Stimulated activated naive CD4-positive, alpha-beta T cell (primary cell): Measurements from ENCODE around the gene KRTAP3-3.

Experiments used
- DNase-seq, 6 experiments: peaks; one replicate each; lab custom pipeline; 2025; lab: John Stamatoyannopoulos, UW

Gene KRTAP3-3

DNA sequence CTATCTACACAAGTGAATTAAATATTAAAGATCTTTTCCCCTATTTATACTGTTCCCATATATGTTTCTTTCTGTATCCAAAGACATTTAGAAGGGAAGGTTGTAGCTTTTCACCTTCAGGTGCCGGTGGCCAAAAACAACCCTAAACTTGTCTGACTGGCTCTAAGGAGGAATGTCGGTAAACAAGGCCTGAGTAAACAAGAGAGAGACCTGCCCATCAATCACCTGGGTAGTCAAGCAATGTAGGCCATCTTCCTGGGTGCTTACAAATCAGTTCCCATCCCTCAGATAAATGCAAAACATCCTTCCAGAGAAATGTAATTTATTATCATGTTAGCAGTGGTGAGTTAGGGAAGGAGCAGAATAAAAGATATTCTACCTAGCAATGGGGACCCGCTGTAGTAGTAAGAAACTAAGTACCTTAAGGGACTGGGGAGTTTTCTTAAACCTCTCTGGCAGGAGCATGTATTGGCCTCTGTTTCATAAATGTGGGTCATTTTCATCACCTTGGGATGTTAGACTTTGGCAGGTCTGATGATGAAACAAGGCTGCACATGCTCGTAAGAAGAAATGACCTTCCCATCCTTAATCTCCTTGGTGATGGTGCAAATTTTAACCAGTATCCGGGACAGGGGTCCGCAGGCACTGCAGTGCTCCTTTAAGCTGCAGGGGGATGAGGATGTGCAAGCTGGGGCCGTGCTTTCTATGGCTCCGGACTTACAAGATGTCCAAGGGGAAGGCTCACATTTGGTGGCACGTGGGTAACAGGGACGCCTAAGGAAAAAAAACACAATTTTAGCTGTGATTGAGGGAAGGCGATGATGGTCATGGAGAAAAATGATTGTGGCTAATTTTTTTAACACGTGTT, 35.6 kb downstream of the KRTAP3-3 start:
- DNase-seq, result no peak

DNA sequence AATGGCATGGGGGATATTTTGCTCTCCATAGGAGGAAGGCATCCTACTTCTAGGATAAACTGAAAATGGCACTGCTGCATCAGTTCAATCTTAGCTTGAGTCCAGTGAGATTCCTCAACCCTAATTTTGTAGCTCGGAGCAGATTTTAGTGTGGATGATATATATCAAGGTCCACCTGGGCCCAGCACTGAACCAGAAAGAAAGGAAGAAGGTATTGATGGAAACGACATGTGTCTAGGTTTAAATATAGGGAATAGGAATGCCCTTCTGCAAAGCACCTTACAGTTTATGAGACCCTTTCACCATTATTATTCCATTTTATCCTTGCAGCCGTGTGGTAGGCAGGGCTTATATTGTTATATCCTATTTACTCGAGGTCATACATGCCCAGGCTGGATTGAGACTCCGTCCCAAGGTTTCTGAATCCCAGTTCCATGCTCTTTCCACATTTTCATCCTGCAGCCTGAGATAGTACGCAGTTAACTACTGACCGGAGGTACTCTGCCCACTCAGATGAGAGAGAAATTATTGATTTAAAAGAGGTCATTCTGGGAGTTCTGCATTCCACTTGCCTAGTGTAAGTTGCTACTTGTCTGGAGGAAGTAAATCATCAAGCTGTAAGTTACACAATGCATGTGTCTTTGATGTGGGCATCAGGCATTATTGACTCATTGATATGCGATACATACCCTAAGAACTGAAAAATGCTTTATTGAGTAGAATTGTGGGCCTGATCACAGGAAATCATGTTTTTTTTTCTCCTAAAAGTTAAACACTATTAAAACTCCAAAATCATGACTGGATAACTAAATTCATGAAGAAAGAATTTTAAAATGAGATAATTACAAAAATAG, 37.3 kb downstream of the KRTAP3-3 start:
- DNase-seq, result no peak

DNA sequence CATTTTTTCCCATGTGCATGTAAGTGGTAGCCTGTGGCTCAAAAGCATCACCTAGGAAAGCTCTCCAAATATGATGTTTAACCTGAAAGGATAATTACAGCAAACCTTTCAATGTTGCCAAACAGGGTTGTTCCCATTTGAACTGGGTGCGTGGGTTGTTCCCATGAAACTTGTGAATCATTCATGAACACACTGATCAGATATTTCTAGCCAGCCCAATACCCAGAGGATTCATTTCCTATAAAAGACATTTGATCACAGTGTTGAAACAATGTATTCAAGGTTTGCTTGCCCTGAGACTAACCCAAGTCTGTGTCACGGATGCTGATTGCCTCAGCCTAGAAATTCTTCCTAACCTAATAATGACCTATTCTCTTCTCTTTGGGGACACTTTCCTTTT, 40.1 kb downstream of the KRTAP3-3 start:
- DNase-seq, result no peak

DNA sequence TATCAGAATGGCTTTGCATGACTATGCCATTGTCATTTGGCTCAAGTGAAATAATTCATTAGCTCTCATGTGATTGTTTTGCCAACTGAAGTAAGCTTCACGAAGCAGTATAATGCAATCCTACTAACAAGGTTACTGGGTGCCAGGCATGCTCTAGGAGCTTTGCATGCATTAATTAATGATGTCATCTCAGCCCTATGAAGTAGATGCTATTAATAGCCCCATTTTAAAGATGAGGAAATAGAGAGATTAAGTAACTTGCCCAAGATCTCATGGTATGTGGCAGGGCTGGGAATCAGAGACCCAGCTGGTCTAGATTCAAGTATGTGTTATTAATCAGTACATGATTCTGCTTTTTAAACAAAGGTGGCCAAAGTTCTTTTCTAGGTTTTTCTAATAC, 41.3 kb downstream of the KRTAP3-3 start:
- no peak for DNase-seq

DNA sequence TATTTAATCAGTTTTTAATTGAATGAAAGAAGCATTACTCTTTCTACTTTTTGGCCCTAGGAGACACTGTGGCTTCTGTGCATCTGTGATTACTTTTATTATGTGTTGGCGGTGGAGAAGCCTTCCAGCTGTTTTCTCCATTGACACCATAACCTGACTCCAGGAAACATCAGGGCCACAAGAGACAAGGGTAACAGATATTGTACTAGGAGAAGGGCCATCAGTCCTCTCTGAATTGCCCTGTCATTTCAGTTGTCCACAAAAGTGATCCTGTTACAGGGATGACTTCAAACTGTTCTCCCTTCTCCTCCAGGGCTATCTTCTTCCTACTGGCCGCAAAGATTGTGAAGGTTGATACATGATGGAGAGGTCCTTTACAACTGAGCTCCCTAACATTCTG, 41.8 kb downstream of the KRTAP3-3 start:
- DNase-seq, result no peak

DNA sequence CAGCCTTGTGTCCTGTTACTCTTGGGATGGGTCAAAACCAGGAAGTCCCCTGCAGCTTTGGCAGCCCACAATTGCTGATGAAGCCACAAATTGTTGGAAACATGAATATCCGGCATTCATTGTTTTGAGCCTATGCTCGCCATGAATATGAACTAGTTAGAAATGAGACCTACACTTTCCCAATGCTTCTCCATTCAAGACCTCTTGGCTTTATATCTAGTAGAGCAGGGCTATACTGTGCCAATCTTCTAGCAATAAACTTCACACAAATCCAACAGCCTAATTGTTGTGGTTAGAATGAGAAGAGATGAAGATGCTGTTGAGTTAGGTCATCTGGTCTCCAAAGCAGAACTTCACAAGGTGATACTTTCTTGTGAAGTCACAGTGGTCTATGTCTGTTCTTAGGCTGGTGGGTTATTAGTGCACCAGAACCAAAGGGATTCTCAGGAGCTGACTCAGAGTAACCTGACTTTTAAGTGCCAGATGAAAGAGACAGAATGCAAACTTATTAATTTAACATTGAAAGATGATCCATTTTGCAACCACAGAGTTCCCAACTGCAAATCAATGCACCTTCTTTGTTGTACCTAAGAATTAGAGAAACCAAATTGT, 42.8 kb downstream of the KRTAP3-3 start:
- no peak for DNase-seq

DNA sequence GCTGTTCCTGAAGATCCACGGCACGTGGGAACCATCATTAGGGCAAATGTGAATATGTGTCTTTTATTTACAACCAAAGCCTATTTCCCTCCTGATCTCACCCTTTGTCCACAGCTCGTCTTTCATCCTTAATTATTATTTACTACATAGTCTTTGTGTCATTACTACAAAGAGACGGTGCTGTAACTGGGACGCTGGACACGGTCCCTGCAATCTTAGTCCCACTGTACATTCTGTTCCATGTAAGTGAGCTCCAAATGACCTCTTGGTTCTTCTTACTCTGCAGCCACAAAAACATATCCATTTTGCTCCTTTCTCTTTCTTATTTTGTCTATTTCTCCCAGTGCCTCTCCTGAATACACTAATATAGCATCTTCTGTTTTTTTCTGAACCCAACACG, 43.8 kb downstream of the KRTAP3-3 start:
- DNase-seq, result no peak

DNA sequence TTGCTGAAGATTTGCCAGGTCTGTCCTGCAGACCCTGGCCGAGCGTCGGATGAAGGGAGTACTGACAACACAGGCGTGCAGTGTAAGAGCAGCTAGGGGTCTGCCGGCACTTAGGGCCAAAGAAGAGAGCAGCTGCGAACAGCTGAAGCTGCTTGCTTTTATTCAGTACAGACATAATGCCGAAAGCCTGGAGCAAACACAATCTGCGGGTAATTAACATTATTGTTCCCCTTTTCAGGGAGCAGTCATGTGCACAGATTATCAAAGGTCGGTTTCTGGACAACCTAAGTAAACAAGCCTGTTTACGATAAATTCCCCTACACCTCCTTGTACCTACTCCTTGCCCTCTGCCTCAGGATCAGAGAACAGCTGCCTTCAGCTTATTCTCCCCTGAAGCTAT, 44.5 kb downstream of the KRTAP3-3 start:
- DNase-seq, result no peak

DNA sequence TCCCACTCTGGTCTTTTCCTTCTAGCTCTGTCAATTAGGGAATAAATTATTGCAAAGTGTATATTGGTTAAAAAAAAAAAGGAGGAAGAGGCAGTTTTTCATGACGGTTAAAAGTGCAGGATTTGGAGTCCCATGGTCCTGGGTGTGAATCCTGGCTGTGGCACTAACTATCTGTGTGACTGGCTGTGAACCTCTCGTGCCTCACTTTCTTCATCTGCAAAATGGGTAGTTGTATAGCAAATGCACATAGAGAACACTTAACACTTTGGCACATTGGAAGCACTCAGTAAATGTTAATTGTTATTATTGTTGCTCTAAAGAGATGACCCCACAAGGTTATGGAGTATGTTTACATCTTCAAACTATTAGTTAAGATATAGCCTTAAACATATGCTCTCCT, 46.0 kb downstream of the KRTAP3-3 start:
- DNase-seq, result no peak

DNA sequence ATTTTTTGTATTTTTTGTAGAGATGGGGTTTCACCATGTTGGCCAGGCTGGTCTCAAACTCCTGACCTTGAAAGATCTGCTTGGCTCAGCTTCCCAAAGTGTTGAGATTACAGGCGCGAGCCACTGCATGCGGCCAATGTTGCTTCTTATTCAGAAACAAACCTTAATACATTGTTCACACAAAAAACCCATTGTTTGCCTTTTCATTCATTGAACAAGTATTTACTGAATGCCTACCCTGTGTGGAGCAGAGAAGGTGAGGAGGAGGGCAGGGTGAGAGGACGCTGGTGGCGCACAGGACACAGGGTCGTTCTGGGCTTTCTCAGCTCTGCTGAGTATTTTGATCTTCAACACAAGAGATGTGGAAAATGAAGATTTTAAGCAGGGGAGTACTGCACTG, 48.5 kb downstream of the KRTAP3-3 start:
- no peak for DNase-seq

DNA sequence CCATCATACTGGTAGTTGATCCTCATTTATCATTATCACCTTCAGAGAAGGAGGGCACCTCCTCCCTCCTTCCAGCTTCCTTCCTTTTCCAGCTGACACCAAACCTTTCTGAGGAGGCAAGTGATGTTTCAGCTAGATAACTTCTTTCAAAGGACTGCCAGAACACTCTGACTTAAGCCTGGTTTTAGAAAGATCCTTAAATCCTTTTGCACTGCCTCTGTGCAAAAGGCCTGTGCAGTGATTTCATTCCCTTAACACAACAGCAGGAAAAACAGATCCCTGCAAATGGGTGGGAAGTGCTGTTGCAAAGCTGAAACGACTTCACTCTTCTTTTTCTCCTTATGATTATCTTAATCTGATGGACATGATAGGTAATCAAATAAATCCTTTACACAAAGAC, 49.4 kb downstream of the KRTAP3-3 start:
- DNase-seq, result no peak
